Measurements from ENCODE around the gene KIF26B. TPM values are rescaled to one million over a fixed set of nuclear protein-coding genes. Genes with fewer than 3 reads are reported as not detected.

Gene KIF26B
- total and polyA plus RNA-seq, 8 donors: 0.27 to 4.5 (median 0.63) TPM

- H3K36me3 ChIP-seq: no peaks in the 10 kb centered on the region
- TF ChIP-seq CTCF (IDR thresholded peaks at IDR 0.05): no peak
- H3K4me3 ChIP-seq: no peak overlapping the region
- H3K27me3 ChIP-seq: no peaks in the 10 kb centered on the region
- no peak for DNase-seq
- no peak for ATAC-seq
- 90 to 95% methylated on average over 3 of the region's 3 CpGs for WGBS, 2 donors
- no peaks in the 10 kb centered on the region for H3K9me3 ChIP-seq
- H3K27ac ChIP-seq: no peak overlapping the region
- H3K4me1 ChIP-seq: no peaks in the 10 kb centered on the region
- no peak for FAIRE-seq
- intact Hi-C loops (cut with DNase I): no loop called here
These were observed 401.3 kb downstream of the KIF26B start for GRCh38 chr1:245556057-245556456.

GRCh38 chr1:245558069-245558468 is 403.3 kb downstream of the KIF26B start:
- intact Hi-C loops (cut with DNase I): no loop called here

GRCh38 chr1:245560316-245560859 is 405.6 kb downstream of the KIF26B start:
- H3K36me3 ChIP-seq: no peaks in the 10 kb centered on the region
- no peak overlapping the region for H3K4me3 ChIP-seq
- no peaks in the 10 kb centered on the region for H3K4me1 ChIP-seq
- no peak overlapping the region for H3K27ac ChIP-seq
- WGBS, 2 donors: 70 to 84% methylated on average over 12 of the region's 12 CpGs
- no peaks in the 10 kb centered on the region for H3K27me3 ChIP-seq
- DNase-seq (no peak), FAIRE-seq (no peak), ATAC-seq (no peak)
- no peaks in the 10 kb centered on the region for H3K9me3 ChIP-seq
- TF ChIP-seq CTCF (IDR thresholded peaks at IDR 0.05): no peak
- intact Hi-C loops (cut with DNase I): no loop called here

More at GRCh38 chr1:245558069-245558468, 403.3 kb downstream of the KIF26B start:
- WGBS, 2 donors: 47 to 52% methylated on average over 5 of the region's 5 CpGs
- Histone ChIP-seq H3K36me3 (no peaks in the 10 kb centered on the region), H3K27me3 (no peaks in the 10 kb centered on the region), H3K4me1 (no peaks in the 10 kb centered on the region), H3K4me3 (no peak overlapping the region), H3K9me3 (no peaks in the 10 kb centered on the region), H3K27ac (no peak overlapping the region)
- no peak for TF ChIP-seq CTCF (IDR thresholded peaks at IDR 0.05)
- ATAC-seq: no peak
- peak in 1 of 6 donors; percentile 22 for DNase-seq
- FAIRE-seq: no peak

- H3K27ac ChIP-seq: no peak overlapping the region
- intact Hi-C loops (cut with DNase I): no loop called here
- 63 to 72% methylated on average over 10 of the region's 10 CpGs for WGBS, 2 donors
- no peak overlapping the region for H3K4me3 ChIP-seq
- FAIRE-seq: no peak
- no peaks in the 10 kb centered on the region for H3K27me3 ChIP-seq
- TF ChIP-seq CTCF (IDR thresholded peaks at IDR 0.05): no peak
- no peaks in the 10 kb centered on the region for H3K4me1 ChIP-seq
- no peaks in the 10 kb centered on the region for H3K9me3 ChIP-seq
- no peak for DNase-seq
- H3K36me3 ChIP-seq: no peaks in the 10 kb centered on the region
- no peak for ATAC-seq
These were observed 407.0 kb downstream of the KIF26B start for GRCh38 chr1:245561665-245562234.

GRCh38 chr1:245566134-245566533 is 411.3 kb downstream of the KIF26B start:
- intact Hi-C loops (cut with DNase I): no loop called here
- no peaks in the 10 kb centered on the region for H3K4me1 ChIP-seq
- no peak overlapping the region for H3K4me3 ChIP-seq
- H3K27ac ChIP-seq: no peak overlapping the region
- TF ChIP-seq CTCF (IDR thresholded peaks at IDR 0.05): no peak
- no peaks in the 10 kb centered on the region for H3K27me3 ChIP-seq
- no peaks in the 10 kb centered on the region for H3K36me3 ChIP-seq
- WGBS, 2 donors: 75 to 85% methylated on average over 2 of the region's 2 CpGs
- FAIRE-seq (no peak), ATAC-seq (no peak), DNase-seq (peak in 1 of 6 donors; percentile 14)
- H3K9me3 ChIP-seq: no peaks in the 10 kb centered on the region

All from pancreas (tissue), 10 donors.